GM12878 (cell line): ENCODE results near the gene RBM6. TPM values are rescaled to one million over a fixed set of nuclear protein-coding genes. Genes with fewer than 3 reads are reported as not detected.

ENCODE experiments used
- ATAC-seq: fragments of 200-7000 bp; cut with Tn5 transposase; 3 replicates; pipeline ENCODE4 v1.9.1; 2020; ENCODE audit warnings: mild to moderate bottlenecking, moderate library complexity
- BruUV-seq: library from RNA; stranded (reverse); fragments of 400-500 nt; replicated peaks from 2 replicates; lab custom pipeline; 2021; lab: Mats Ljungman, UMichigan
- CTCF ChIA-PET: fragments of 300-600 bp; sonication (Branson Sonifier 250); formaldehyde crosslinking; extraction: SDS; loops from one replicate; lab custom pipeline; 2021; ENCODE audit warnings: inconsistent platforms; lab: Yijun Ruan, JAX
- POLR2A ChIA-PET: fragments of 350-600 bp; formaldehyde crosslinking; extraction: SDS; loops from one replicate; lab custom pipeline; 2021; ENCODE audit warnings: inconsistent platforms; lab: Charles Lee
- RAD21 ChIA-PET: fragments of 300-600 bp; sonication (Branson Sonifier 250); formaldehyde crosslinking; loops from one replicate; lab custom pipeline; 2023; ENCODE audit warnings: antibody characterized with exemption; ENCODE audit not compliant: unreplicated experiment; lab: Charles Lee
- SMC1A ChIA-PET: fragments of 300-600 bp; sonication (Branson Sonifier 250); formaldehyde crosslinking; loops from one replicate; lab custom pipeline; 2023; ENCODE audit not compliant: unreplicated experiment, uncharacterized antibody; lab: Charles Lee
- DNase-seq: peaks from one replicate; pipeline ENCODE4 v3.0.0-alpha.2; 2011; ENCODE audit warnings: low read depth, low spot score
- FAIRE-seq: peaks from 3 replicates; lab custom pipeline; 2011; peaks lifted over from hg19 to GRCh38; lab: Jason Lieb, UNC
- H2AFZ ChIP-seq: 2 replicates; pipeline ENCODE4 v1.6.0; 2011; ENCODE audit warnings: low read depth, low read length, control low read depth; ENCODE audit not compliant: control insufficient read depth
- H3K27ac ChIP-seq: 2 replicates; pipeline ENCODE4 v1.5.1; 2011; ENCODE audit warnings: control low read depth; ENCODE audit not compliant: control insufficient read depth, insufficient read depth
- H3K27me3 ChIP-seq, 2 experiments: replicated peaks in 1 of 2; 2 replicates each; pipeline versions ENCODE4 v1.6.0 to v1.6.1; 2011; ENCODE audit warnings: low read length in 1 of 2; ENCODE audit not compliant: control insufficient read depth in 2 of 2, insufficient read depth in 2 of 2
- H3K36me3 ChIP-seq, 2 experiments: 2 replicates each; pipeline ENCODE4 v1.5.1; 2011; ENCODE audit warnings: low read length in 1 of 2; ENCODE audit not compliant: control insufficient read depth in 2 of 2, insufficient read depth in 2 of 2
- H3K4me1 ChIP-seq: 2 replicates; pipeline ENCODE4 v1.6.1; 2011; ENCODE audit warnings: mild to moderate bottlenecking, low read length, moderate library complexity, mixed read lengths; ENCODE audit not compliant: control insufficient read depth, insufficient read depth
- H3K4me2 ChIP-seq: 2 replicates; pipeline ENCODE4 v1.6.0; 2011; ENCODE audit warnings: control low read depth; ENCODE audit not compliant: control insufficient read depth, insufficient read depth
- H3K4me3 ChIP-seq: fragments of 200-600 bp; sonication (generic); 2 replicates; pipeline ENCODE4 v1.5.1; 2016
- H3K79me2 ChIP-seq: 2 replicates; pipeline ENCODE4 v1.6.0; 2011; ENCODE audit warnings: low read length; ENCODE audit not compliant: control insufficient read depth, insufficient read depth
- H3K9ac ChIP-seq: 2 replicates; pipeline ENCODE4 v1.8.0; 2011; ENCODE audit warnings: low read length, control low read depth, mixed read lengths; ENCODE audit not compliant: control insufficient read depth, insufficient read depth
- H3K9me3 ChIP-seq: replicated peaks from 3 replicates; pipeline ENCODE4 v1.5.1; 2011; ENCODE audit warnings: mild to moderate bottlenecking, low read length; ENCODE audit not compliant: control insufficient read depth, insufficient read depth
- H4K20me1 ChIP-seq: 2 replicates; pipeline ENCODE4 v1.6.0; 2011; ENCODE audit not compliant: control insufficient read depth, insufficient read depth
- ELK1 ChIP-seq: IDR thresholded peaks from 2 replicates; pipeline ENCODE4 v1.6.1; 2012; ENCODE audit warnings: low read depth, low read length, improper control_type of control experiment
- POLR2A ChIP-seq: IDR thresholded peaks from 2 replicates; pipeline ENCODE4 v1.6.1; 2011; ENCODE audit warnings: low read depth, mild to moderate bottlenecking, low read length
- SP1 ChIP-seq: IDR thresholded peaks from one replicate; pipeline ENCODE4 v1.6.1; 2011; ENCODE audit warnings: low read depth, low read length
- WGBS: methylation state at CpG from one replicate; pipeline ENCODE4 v1.1.6; 2016; ENCODE audit warnings: low lambda C conversion rate; ENCODE audit not compliant: insufficient replicate concordance, insufficient coverage; ENCODE audit errors: missing lambda C conversion rate; 5-methylcytosine and 5-hydroxymethylcytosine counted together
- in situ Hi-C: fragments of 300-500 bp; cut with MboI; formaldehyde crosslinking; loops from 9 replicates; pipeline ENCODE4 v1.14.3; 2018; ENCODE audit warnings: mixed read lengths
- intact Hi-C: fragments of 100-400 bp; cut with micrococcal nuclease; formaldehyde crosslinking; loops from one replicate; pipeline ENCODE4 v1.14.2; 2022; ENCODE audit not compliant: unreplicated experiment
- polyA plus RNA-seq, 11 experiments: library from polyadenylated mRNA; depleted of rRNA in 4 of 11; unstranded in 6 of 11; stranded (reverse) in 5 of 11; fragments of >200 nt; fragmentation: Nextera tagmentation in 4 of 11; fragmentation: Illumina TruSeq in 1 of 11; extraction: Ambion mirVana in 4 of 11; extraction: Trizol in 1 of 11; gene quantifications; 1 replicate in 1 of 11; 2 replicates in 10 of 11; pipeline versions ENCODE4 v1.2.1 to v1.2.3, GENCODE V29; 2011 to 2016; ENCODE audit warnings: inconsistent platforms in 2 of 11, missing spikeins in 2 of 11, low read depth in 1 of 11
- total RNA-seq, 4 experiments: library from RNA; depleted of rRNA in 3 of 4; stranded (reverse); fragments of >200 nt in 3 of 4; fragmentation: Illumina TruSeq in 1 of 4; extraction: Trizol in 1 of 4; gene quantifications; 2 replicates each; pipeline versions ENCODE4 v1.2.1 to v1.2.3, GENCODE V29; 2013 to 2021

RBM6 gene
- total and polyA plus RNA-seq, 10 of the 15 experiments (the other 5 are each of a cell fraction or from before 2014, with no cell fraction given): 45.3 to 103 (median 81.3) TPM

- Histone ChIP-seq H3K79me2 (no peaks in the 10 kb centered on the region), H4K20me1 (no peaks in the 10 kb centered on the region), H3K4me2 (no peak overlapping the region), H2AFZ (no peak overlapping the region), H3K4me3 (no peak overlapping the region), H3K27me3 (no peaks in the 10 kb centered on the region), H3K9ac (no peak overlapping the region), H3K36me3 (peaks cover 9 to 16% of the 10 kb centered on the region in 2 experiments; a peak in 3 of 4 replicates), H3K27ac (no peak overlapping the region), H3K9me3 (no peaks in the 10 kb centered on the region), H3K4me1 (no peaks in the 10 kb centered on the region)
- FAIRE-seq: no peak
- CTCF ChIA-PET: no interaction called here
- ATAC-seq: no peak
- POLR2A ChIA-PET: no interaction called here
- no peak for TF ChIP-seq ELK1
- WGBS: 81% methylated on average over 12 of the region's 15 CpGs
- in situ Hi-C loops (loop anchor here (5.0 kb wide), 1 partner anchor 148 kb away; no protein-coding TSS in a partner anchor), intact Hi-C loops (no loop called here)
- SMC1A ChIA-PET: no interaction called here
- RAD21 ChIA-PET: no interaction called here
- no peak for DNase-seq
- no TSS peak for BruUV-seq
These were observed 184.3 kb downstream of the RBM6 start for GRCh38 chr3:50124052-50124799.

- no peaks in the 10 kb centered on the region for H3K79me2 ChIP-seq
- peaks cover 7 to 15% of the 10 kb centered on the region in 2 experiments; a peak in 3 of 4 replicates for H3K36me3 ChIP-seq
- ChIA-PET CTCF (no interaction called here), POLR2A (interaction anchor here (0.6 kb wide), 1 partner anchor 1037 kb away, joined by 3 read pairs; no protein-coding TSS in a partner anchor), SMC1A (no interaction called here), RAD21 (interaction anchor here (0.6 kb wide), 1 partner anchor 75 kb away, joined by 4 read pairs; no protein-coding TSS in a partner anchor)
- no peak overlapping the region for H3K4me3 ChIP-seq
- no TSS peak for BruUV-seq
- in situ Hi-C loops: loop anchor here (5.0 kb wide), 1 partner anchor 148 kb away; no protein-coding TSS in a partner anchor
- no peak overlapping the region for H3K9ac ChIP-seq
- no peaks in the 10 kb centered on the region for H3K9me3 ChIP-seq
- no peaks in the 10 kb centered on the region for H4K20me1 ChIP-seq
- no peak for FAIRE-seq
- WGBS: 84% methylated on average over 12 of the region's 12 CpGs
- no peak for DNase-seq
- no peak overlapping the region for H2AFZ ChIP-seq
- H3K4me2 ChIP-seq: no peak overlapping the region
- intact Hi-C loops: no loop called here
- no peaks in the 10 kb centered on the region for H3K4me1 ChIP-seq
- TF ChIP-seq POLR2A (0 out of 2 replicates have a peak, but pooled peaks have one; percentile 51), SP1 (no peak)
- ATAC-seq: no peak
- H3K27ac ChIP-seq: no peak overlapping the region
- H3K27me3 ChIP-seq: no peaks in the 10 kb centered on the region
These were observed 184.8 kb downstream of the RBM6 start for GRCh38 chr3:50124800-50125178.
